Stimulated activated CD4-positive, alpha-beta T cell treated with anti-CD3 and anti-CD28 coated beads, Interleukin-15, amount 100 ng/mL, for 24 hours (primary cell): ENCODE results near the gene NECAB2.

ENCODE experiments used
- DNase-seq: peaks from one replicate; pipeline ENCODE4 v3.0.0-alpha.2; 2020

Gene NECAB2

GRCh38 chr16:83967838-83968305, at the start of gene NECAB2:
TSS of gene NECAB2 (plus strand) at chr16:83968244. CDS start at chr16:83968649, 405 bp downstream.
- DNase-seq = peak; percentile 51

- no peak for DNase-seq
These were observed 47.1 kb upstream of the NECAB2 start for GRCh38 chr16:83920894-83921491.

GRCh38 chr16:83923581-83924365, 44.3 kb upstream of the NECAB2 start:
- no peak for DNase-seq

GRCh38 chr16:83924686-83925085, 43.4 kb upstream of the NECAB2 start:
- no peak for DNase-seq

GRCh38 chr16:83925095-83925905, 42.7 kb upstream of the NECAB2 start:
- no peak for DNase-seq

DNA sequence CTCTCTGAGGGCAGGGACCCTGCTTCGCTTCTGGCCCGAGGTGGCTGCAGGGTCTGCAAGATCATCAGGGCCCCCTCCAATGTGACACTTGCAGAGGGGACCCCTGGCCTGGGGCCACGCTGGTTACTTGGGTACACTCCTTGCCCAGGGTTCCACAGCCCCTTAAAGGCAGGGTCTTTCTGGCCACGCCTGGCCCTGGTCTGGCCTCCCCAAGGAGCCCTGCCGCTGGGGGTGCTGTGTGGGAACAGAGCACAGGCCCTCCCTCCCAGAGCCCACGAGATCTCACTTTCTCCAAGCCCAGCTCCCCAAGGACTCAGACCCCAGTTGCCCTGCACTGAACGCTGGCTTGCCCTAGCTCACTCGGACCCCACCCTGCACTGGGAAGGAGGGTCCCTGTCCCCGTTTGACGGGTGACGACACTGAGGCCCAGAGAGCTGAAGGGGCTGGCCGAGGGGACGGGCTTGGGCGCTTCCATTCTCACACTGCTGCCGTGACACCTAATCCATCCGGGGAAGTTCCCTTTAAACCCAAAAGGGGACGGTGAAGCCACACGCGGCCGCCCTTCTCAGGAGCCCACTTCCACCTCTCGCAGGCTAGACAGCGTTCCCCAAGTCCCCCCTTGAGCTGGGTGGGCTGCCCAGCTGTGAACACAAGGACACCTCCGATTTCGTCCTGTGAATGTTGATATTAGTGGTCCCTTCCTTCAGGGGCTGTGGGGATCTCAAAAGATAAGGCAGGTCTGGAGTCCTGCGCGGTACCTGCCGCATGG, 41.9 kb upstream of the NECAB2 start:
- no peak for DNase-seq

DNA sequence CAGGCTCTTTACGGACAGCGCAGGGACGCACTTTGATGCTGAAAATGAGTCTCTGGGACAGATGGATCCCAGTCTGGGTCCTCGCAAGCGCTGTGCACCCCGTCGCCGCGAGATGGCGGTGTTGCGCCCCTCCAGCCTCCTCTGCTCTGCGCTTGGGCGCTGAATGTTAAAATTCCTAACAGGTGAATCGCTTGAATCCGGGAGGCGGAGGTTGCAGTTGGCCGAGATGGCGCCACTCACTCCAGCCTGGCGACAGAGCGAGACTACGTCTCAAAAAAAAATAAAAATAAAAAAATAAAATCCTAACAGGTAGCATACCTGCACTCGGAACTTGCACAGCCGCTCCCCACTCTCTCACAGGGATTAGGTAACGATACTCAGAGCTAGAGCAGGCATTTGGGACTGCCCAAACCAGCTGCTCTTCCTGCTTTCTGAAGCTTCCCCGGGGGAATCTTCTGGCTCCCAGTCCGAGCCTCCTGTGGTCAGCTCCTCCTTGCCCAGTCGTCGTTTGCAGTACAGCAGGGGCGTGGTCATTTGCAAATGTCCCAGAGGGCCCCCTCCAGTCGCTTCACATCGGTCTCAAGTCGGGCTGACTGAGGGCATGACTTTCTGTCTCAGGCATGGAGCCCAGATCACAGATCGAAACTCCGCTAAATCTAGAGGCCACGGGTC, 41.2 kb upstream of the NECAB2 start:
- DNase-seq = peak; percentile 75

DNA sequence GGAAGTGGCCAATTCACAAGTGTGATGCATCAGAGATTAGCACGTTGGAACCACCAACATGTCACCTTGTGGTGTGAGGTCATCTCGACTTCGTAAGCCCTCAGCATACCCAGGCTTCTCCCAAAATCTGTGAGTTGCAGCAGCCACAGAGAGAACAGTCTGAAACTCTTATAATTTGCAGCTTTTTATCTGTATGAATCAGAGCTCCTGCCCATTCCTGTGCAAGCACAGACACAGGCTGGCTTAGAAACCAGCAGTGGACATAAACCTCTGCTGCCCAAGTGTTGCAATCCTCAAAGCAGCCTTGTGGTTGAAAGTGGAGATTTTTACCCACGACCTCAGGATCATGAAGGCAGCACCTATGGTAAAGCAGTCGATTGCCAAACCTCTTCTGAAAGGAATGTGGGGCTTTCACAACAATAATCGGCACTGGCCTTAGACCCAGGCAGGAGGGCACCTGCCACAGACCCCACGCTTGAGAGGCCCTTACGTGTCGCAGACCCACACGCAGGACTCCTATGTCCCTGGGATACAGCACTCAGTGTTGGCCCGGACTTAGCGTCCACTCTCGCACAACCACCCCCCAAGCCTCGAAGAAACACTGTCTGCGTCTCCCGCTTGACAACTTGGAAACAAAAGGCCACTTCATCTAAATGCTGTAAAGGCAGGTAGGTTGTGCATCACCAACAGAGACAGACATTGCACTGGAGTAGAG, 39.5 kb upstream of the NECAB2 start:
- no peak for DNase-seq

- DNase-seq = no peak
These were observed 38.1 kb upstream of the NECAB2 start for GRCh38 chr16:83929811-83930555.

DNA sequence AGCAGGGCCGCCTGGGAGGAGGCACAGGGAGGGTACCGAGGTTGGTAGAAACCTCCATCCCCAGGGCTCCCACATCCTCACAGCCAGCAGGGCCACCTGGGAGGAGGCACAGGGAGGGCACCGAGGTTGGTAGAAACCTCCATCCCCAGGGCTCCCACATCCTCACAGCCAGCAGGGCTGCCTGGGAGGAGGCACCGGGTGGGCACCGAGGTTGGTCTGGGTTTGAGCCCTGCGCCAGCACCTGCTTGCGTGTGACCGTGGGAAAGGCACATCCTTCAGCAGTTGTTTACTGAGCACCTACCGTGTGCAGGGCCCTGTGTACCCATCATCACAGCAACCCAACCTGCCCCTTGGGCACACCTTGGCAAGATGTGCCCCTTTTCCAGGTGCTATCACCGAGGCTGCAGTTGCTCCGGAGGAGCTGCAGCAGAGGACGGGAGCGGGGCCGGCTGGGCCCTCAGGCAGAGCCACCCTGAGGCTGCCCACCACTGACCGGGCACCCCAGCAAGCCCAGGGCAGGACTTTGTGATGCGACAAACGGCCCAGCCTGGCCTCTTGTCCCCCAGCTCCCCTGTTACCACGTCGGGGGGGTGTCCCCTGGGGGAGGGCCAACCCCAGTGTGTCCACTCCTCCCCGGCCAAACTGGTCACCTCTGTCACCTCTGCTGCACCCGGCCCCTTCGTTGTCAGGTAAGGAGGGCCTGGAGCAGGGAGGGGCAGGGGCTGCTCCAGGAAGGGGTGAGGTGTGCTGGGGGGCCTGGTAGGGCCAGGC, 37.1 kb upstream of the NECAB2 start:
- no peak for DNase-seq

DNA sequence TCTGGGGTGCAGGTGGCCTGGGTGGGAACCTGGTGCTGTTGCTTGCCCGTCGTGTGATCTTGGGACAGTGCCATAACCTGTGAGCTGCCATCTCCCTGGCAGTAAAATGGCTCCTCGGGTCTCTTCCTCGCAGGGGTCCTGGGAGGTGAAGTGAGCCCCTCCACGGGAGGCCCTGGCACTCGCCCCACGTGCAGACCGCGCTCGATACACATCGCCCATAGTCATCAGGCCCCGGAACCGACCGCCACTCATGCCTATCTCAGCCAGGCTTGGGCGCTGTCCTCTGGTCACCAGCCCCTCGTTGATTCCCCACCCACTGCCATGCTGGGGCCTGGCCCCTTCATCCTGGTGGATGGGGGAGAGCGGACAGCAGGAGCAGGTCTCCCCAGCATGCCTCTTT, 36.5 kb upstream of the NECAB2 start:
- DNase-seq = no peak

DNA sequence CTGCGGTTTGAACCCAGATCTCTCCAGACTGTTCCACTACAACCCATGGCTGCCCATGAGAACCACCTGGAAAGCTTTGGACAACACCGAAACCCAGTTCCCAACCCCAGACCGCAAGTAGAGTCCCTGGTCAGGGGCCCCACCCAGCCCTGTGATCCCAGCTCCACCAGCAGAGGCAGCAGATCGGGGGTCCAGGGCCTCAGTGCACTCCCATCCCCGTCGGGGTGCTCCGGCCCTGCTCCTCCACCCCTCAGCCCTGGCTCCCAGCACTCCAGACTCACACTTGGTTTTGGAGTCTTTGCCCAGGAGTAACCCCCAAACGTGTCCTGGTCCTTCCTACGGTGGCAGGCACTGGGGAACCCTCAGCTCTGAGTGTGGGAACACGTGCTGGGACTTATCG, 35.7 kb upstream of the NECAB2 start:
- DNase-seq = no peak

- no peak for DNase-seq
These were observed 34.9 kb upstream of the NECAB2 start for GRCh38 chr16:83932955-83933673.

- DNase-seq = no peak
These were observed 34.0 kb upstream of the NECAB2 start for GRCh38 chr16:83933885-83934683.

- no peak for DNase-seq
These were observed 33.4 kb upstream of the NECAB2 start for GRCh38 chr16:83934684-83934977.

DNA sequence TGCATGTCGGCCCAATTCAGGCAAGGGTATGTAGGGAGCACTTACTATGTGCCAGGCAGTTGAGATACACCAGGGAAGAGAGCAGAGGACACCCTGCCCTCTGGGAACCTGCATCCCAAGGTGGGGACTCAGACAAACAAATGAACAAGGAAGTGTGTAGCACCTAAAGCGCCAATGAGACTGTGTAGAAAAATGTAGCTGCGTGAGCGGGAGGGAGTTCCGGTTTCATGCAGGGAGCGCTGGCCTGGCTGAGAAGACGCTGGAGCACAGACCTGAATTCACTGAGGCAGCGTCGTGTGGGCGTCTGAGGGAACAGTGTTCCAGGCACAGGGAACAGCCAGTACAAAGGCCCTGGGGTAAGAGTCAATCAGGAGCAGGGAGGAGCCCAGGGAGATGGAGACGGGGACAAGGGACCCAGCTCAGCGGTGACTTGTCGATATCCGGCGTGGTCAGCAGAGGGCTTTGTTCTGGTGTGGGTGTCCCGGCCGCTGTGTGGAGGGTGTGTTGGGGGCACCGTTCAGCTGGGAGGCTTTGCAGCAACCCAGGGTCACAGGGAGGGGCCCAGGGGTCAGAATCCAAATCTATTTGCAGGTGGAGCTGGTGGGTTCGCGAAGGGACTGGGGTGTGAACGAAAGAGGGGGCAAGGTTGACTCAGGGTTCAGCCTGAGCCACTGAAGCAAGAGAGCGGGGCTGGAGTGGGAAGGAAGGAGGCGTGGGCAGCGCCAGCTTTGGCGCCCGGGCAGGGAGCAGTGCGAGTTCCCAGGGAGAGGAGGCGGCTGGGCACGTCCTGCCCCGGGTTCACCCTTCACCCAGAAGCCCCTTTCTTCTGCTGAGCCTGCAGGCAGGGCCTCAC, 32.8 kb upstream of the NECAB2 start:
- no peak for DNase-seq

DNA sequence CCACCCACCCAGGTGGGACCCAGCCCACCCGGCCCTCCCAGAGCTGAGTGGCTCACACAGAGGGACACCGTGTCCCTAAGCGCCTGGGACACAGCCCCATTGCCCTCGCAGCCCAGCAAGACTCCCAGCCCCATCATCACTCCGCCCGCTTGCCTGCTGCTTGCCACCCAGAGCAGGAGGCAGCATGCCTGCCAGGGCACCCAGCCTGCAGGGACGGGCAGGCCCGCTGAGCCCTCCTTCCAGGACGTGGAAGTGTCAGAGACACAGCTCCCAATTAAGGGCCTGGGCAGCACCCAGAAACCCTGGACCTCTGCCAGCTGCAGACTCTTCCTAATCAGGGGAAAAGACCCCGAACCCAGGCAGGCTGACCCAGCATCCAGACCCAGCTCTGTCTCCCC, 32.2 kb upstream of the NECAB2 start:
- no peak for DNase-seq
